DOHH2 (cell line): Measurements from ENCODE around the gene RABGAP1L.

Source experiments
- H3F3A ChIP-seq: fragments of 200-600 bp; sonication (generic), shearing (Covaris generic); 2 replicates; pipeline ENCODE4 v1.6.0; 2016; ENCODE audit warnings: antibody characterized with exemption, mild to moderate bottlenecking; ENCODE audit not compliant: control insufficient read depth, insufficient read depth
- H3K27ac ChIP-seq: fragments of 200-600 bp; sonication (generic); 2 replicates; pipeline ENCODE4 v1.5.1; 2014; ENCODE audit warnings: low read depth, mild to moderate bottlenecking, low read length, moderate library complexity
- H3K27me3 ChIP-seq: fragments of 200-600 bp; sonication (generic); 2 replicates; pipeline ENCODE4 v1.6.1; 2014; ENCODE audit warnings: mild to moderate bottlenecking, low read length, mixed read lengths; ENCODE audit not compliant: control insufficient read depth
- H3K36me3 ChIP-seq: fragments of 200-600 bp; sonication (generic); 2 replicates; pipeline ENCODE4 v1.6.1; 2014; ENCODE audit warnings: mild to moderate bottlenecking, low read length, moderate library complexity, mixed read lengths; ENCODE audit not compliant: control insufficient read depth
- H3K4me1 ChIP-seq: fragments of 200-600 bp; sonication (generic); 2 replicates; pipeline ENCODE4 v1.6.1; 2014; ENCODE audit warnings: mild to moderate bottlenecking, low read length, mixed read lengths; ENCODE audit not compliant: control insufficient read depth
- H3K4me2 ChIP-seq: fragments of 200-600 bp; sonication (generic); 2 replicates; pipeline ENCODE4 v1.6.0; 2014; ENCODE audit warnings: mild to moderate bottlenecking, low read length, moderate library complexity
- H3K4me3 ChIP-seq: fragments of 200-600 bp; sonication (generic); 2 replicates; pipeline ENCODE4 v1.5.1; 2014; ENCODE audit warnings: mild to moderate bottlenecking, low read length, mixed read lengths
- H3K79me2 ChIP-seq: fragments of 200-600 bp; sonication (generic); 2 replicates; pipeline ENCODE4 v1.6.1; 2014; ENCODE audit warnings: mild to moderate bottlenecking, low read length, mixed read lengths; ENCODE audit not compliant: control insufficient read depth
- H3K9me2 ChIP-seq: fragments of 200-600 bp; sonication (generic); replicated peaks from 2 replicates; pipeline ENCODE4 v1.6.1; 2014; ENCODE audit warnings: mild to moderate bottlenecking, low read length, mixed read lengths; ENCODE audit not compliant: control insufficient read depth
- H3K9me3 ChIP-seq: fragments of 200-600 bp; sonication (generic); 2 replicates; pipeline ENCODE4 v1.6.1; 2014; ENCODE audit warnings: antibody characterized with exemption, low read length, mixed read lengths; ENCODE audit not compliant: control insufficient read depth, insufficient read depth
- H4K20me1 ChIP-seq: fragments of 200-600 bp; sonication (generic); 2 replicates; pipeline ENCODE4 v1.6.0; 2014; ENCODE audit warnings: low read depth, mild to moderate bottlenecking, antibody characterized with exemption, low read length, moderate library complexity; ENCODE audit not compliant: control insufficient read depth, insufficient read depth
- EZH2phosphoT487 ChIP-seq: fragments of 200-600 bp; sonication (generic); IDR thresholded peaks from 2 replicates; pipeline ENCODE4 v1.6.1; 2017; ENCODE audit warnings: borderline replicate concordance, mild to moderate bottlenecking, antibody characterized with exemption, low read length, moderate library complexity, mixed read lengths
- TF ChIP-seq, protein P1 (sequence below): fragments of 200-600 bp; sonication (generic); IDR thresholded peaks from one replicate; pipeline ENCODE4 v1.5.1; 2014; ENCODE audit warnings: antibody characterized with exemption, mild to moderate bottlenecking, low read depth, low read length; ENCODE audit not compliant: poor library complexity, severe bottlenecking

Gene RABGAP1L

DNA sequence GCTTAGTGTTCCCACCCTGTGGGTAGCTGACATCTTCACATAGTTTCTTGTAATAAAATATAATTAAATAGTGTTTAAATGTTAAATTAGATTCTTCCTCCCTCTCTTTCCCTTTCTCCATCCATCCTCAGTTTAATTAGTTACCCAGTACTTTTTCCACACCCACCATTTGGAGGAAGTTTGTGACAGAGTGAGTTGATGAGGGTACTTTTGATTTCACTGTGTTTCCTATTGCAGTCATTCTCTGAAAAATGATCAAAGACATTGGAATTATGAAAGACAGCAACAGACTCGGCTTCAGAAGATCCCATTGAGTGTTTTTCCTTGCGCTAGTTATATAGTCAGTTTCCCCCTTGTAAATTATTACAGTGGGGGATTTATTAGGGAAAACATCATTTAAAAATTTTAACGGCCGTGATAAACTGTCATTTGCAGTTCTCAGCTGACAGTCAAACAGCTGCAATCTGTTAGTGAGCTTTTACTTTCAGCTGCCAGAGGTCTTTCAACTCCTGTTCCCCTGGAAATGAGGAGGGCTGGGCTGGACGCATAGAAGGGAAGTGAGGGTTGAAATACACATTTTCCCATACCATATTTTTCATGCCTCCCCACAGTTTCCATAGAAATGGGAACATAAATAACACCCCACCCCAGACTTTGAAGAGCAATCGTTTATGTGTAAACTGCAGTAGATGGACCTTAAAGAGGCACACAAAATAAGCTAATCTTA lies 779.1 kb downstream of the RABGAP1L start:
- H3K4me1 ChIP-seq: peaks cover 37% of the 10 kb centered on the region
- H3K27me3 ChIP-seq: no peaks in the 10 kb centered on the region
- no peak overlapping the region for H3K27ac ChIP-seq
- peaks cover 4% of the 10 kb centered on the region for H3K79me2 ChIP-seq
- H3K36me3 ChIP-seq: 0 out of 2 replicates have a peak, but pooled peaks cover 5% of the 10 kb centered on the region
- no peak overlapping the region for H3K4me2 ChIP-seq
- no peak overlapping the region for H3K4me3 ChIP-seq
- TF ChIP-seq, protein P1, sequence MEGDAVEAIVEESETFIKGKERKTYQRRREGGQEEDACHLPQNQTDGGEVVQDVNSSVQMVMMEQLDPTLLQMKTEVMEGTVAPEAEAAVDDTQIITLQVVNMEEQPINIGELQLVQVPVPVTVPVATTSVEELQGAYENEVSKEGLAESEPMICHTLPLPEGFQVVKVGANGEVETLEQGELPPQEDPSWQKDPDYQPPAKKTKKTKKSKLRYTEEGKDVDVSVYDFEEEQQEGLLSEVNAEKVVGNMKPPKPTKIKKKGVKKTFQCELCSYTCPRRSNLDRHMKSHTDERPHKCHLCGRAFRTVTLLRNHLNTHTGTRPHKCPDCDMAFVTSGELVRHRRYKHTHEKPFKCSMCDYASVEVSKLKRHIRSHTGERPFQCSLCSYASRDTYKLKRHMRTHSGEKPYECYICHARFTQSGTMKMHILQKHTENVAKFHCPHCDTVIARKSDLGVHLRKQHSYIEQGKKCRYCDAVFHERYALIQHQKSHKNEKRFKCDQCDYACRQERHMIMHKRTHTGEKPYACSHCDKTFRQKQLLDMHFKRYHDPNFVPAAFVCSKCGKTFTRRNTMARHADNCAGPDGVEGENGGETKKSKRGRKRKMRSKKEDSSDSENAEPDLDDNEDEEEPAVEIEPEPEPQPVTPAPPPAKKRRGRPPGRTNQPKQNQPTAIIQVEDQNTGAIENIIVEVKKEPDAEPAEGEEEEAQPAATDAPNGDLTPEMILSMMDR: no peak
- no peak for TF ChIP-seq EZH2phosphoT487
- H4K20me1 ChIP-seq: no peaks in the 10 kb centered on the region
- H3K9me3 ChIP-seq: no peaks in the 10 kb centered on the region
- H3K9me2 ChIP-seq: no peaks in the 10 kb centered on the region
- H3F3A ChIP-seq: no peaks in the 10 kb centered on the region

DNA sequence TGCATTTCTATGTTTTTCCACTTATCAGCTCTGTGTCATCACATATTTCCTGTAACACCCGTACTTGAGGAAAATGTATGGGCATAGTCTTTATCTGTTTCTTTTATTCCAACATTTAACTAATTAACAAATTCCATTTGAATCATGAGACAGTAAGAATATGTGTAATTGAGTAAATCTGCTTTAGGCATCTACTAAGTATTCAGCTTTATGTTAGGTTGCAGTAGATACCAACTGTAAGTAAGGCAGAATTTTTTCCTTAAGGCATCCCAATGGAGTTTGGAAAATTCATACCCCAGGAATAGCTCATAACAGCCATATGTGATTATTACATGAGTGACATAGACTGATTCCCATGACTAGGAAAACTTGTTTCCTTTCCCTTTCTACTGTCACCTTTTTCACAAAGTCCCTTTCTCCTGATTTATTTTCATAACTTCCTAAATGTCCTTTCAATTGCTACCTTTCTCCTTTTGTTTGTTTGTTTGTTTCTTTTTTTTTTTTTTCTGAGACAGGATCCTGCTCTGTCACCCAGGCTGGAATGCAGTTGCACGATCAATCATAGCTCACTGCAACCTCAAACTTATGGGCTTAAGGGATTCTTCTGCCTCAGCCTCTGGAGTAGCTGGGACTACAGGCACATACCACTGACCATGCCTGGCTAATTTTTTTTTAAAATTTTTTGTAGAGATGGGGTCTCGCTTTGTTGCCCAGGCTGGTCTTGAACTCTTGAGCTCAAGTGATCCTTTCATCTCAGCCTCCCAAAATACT lies 780.6 kb downstream of the RABGAP1L start:
- H3K27me3 ChIP-seq: no peaks in the 10 kb centered on the region
- peaks cover 44% of the 10 kb centered on the region for H3K4me1 ChIP-seq
- no peaks in the 10 kb centered on the region for H3K9me2 ChIP-seq
- no peak overlapping the region for H3K27ac ChIP-seq
- no peaks in the 10 kb centered on the region for H3K9me3 ChIP-seq
- 0 out of 2 replicates have a peak, but pooled peaks cover 5% of the 10 kb centered on the region for H3K36me3 ChIP-seq
- TF ChIP-seq EZH2phosphoT487: no peak
- TF ChIP-seq, protein P1: no peak
- no peaks in the 10 kb centered on the region for H3F3A ChIP-seq
- H3K79me2 ChIP-seq: peaks cover 4% of the 10 kb centered on the region
- H3K4me3 ChIP-seq: no peak overlapping the region
- H3K4me2 ChIP-seq: no peak overlapping the region
- no peaks in the 10 kb centered on the region for H4K20me1 ChIP-seq

DNA sequence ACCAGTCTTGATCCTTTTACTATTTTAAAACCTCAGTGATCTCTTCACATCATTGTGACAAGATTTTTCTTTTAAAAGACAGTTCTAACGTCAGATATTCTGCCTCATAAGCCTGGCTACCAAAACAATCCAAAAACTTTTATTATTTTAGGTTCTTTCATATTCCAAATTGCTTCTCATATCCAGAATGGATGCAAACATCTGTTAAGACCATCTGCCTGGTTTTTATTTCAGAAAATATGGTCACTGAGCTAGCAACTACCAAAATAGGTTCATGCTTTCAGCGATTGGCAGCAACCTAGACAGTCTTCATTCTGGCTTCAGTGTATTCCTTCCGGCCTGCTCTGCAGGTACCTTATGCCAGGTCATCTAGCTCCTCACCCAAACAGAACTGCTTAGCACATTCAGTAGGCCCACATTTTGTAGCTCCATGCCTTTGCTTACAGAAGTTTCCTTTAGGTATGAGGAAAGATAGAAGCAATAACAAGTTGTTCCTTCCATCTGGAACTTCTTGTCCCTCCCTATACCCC lies 781.4 kb downstream of the RABGAP1L start:
- Histone ChIP-seq H3K4me1 (peaks cover 49% of the 10 kb centered on the region), H3K4me2 (no peak overlapping the region), H3K9me2 (no peaks in the 10 kb centered on the region), H3K9me3 (no peaks in the 10 kb centered on the region), H3K4me3 (no peak overlapping the region), H3F3A (peaks cover 3% of the 10 kb centered on the region; the same call in 1 of the 2 replicates), H4K20me1 (no peaks in the 10 kb centered on the region), H3K27me3 (no peaks in the 10 kb centered on the region), H3K27ac (no peak overlapping the region), H3K79me2 (peaks cover 4% of the 10 kb centered on the region), H3K36me3 (0 out of 2 replicates have a peak, but pooled peaks cover 5% of the 10 kb centered on the region)
- TF ChIP-seq, protein P1: no peak
- no peak for TF ChIP-seq EZH2phosphoT487
